Body of pancreas (tissue), 4 donors: ENCODE data around the gene CKAP4.

Experiments
- CTCF ChIP-seq, 7 experiments: fragments of 450-650 bp in 4 of 7; fragments of 200-600 bp in 3 of 7; sonication (generic) in 3 of 7; IDR thresholded peaks; one replicate each; pipeline ENCODE4 v1.5.1; 2016 to 2019; ENCODE audit warnings: antibody characterized with exemption in 7 of 7
- POLR2A ChIP-seq, 3 donors: fragments of 450-650 bp; IDR thresholded peaks; one replicate each; pipeline ENCODE4 v1.6.1; 2016; ENCODE audit warnings: antibody characterized with exemption in 3 of 3, mild to moderate bottlenecking in 2 of 3

- TF ChIP-seq CTCF (IDR thresholded peaks at IDR 0.05): no peak
- no peak for TF ChIP-seq POLR2A (IDR thresholded peaks at IDR 0.05)
These were observed 54.2 kb downstream of the CKAP4 start for GRCh38 chr12:106193394-106194215.
